ENCODE measurements around the gene TEX22. TPM values are rescaled to one million over a fixed set of nuclear protein-coding genes. Genes with fewer than 3 reads are reported as not detected.

The TEX22 gene
- total RNA-seq, 1 donor from 2014 or later: not detected

- intact Hi-C loops (cut with DNase I): no loop called here
- no peak overlapping the region for H3K4me3 ChIP-seq
- H3K9me3 ChIP-seq: no peaks in the 10 kb centered on the region
- H3K27me3 ChIP-seq: no peaks in the 10 kb centered on the region
- H3K36me3 ChIP-seq: peaks cover 62 to 68% of the 10 kb centered on the region in 2 donors
- TF ChIP-seq CTCF (IDR thresholded peaks at IDR 0.05): no peak
- no peak overlapping the region for H3K27ac ChIP-seq
- no peaks in the 10 kb centered on the region for H3K4me1 ChIP-seq
- DNase-seq (ENCODE audit: low spot score in 2 of 2): no peak
Observed at GRCh38 chr14:105460116-105460515, 61.8 kb downstream of the TEX22 start.

GRCh38 chr14:105460616-105461015 is 62.3 kb downstream of the TEX22 start:
- H3K4me3 ChIP-seq: no peak overlapping the region
- no peak overlapping the region for H3K27ac ChIP-seq
- H3K4me1 ChIP-seq: no peaks in the 10 kb centered on the region
- no peaks in the 10 kb centered on the region for H3K9me3 ChIP-seq
- DNase-seq (ENCODE audit: low spot score in 2 of 2): no peak
- no peak for TF ChIP-seq CTCF (IDR thresholded peaks at IDR 0.05)
- peaks cover 60 to 68% of the 10 kb centered on the region in 2 donors for H3K36me3 ChIP-seq
- intact Hi-C loops (cut with DNase I): no loop called here
- H3K27me3 ChIP-seq: no peaks in the 10 kb centered on the region

- Histone ChIP-seq H3K4me1 (no peaks in the 10 kb centered on the region), H3K4me3 (no peak overlapping the region), H3K27me3 (no peaks in the 10 kb centered on the region), H3K9me3 (no peaks in the 10 kb centered on the region), H3K36me3 (peaks cover 54 to 63% of the 10 kb centered on the region in 2 donors), H3K27ac (no peak overlapping the region)
- intact Hi-C loops (cut with DNase I): no loop called here
- no peak for TF ChIP-seq CTCF (IDR thresholded peaks at IDR 0.05)
- no peak for DNase-seq (ENCODE audit: low spot score in 2 of 2)
Observed at GRCh38 chr14:105461903-105462302, 63.6 kb downstream of the TEX22 start.

Other genes with a start within 250 kb of the TEX22 start
- gene JAG2, start 229.8 kb upstream of the TEX22 start, total RNA-seq: 35.5 TPM
- 1.5 TPM for gene NUDT14, start 217.2 kb upstream of the TEX22 start, total RNA-seq
- 80.1 TPM for gene BTBD6, start 150.0 kb upstream of the TEX22 start, total RNA-seq
- 60.9 TPM for gene BRF1, start 97.5 kb upstream of the TEX22 start, total RNA-seq
- 153 TPM for gene PACS2, start 83.8 kb upstream of the TEX22 start, total RNA-seq
- gene MTA1, start 21.3 kb downstream of the TEX22 start, total RNA-seq: 118 TPM
- gene CRIP2, start 76.3 kb downstream of the TEX22 start, total RNA-seq: 665 TPM
- 106 TPM for gene CRIP1, start 88.3 kb downstream of the TEX22 start, total RNA-seq
- 12.7 TPM for gene TEDC1, start 92.7 kb downstream of the TEX22 start, total RNA-seq
- gene TMEM121, start 128.0 kb downstream of the TEX22 start, total RNA-seq: 34.6 TPM

All from ascending aorta (tissue), 2 donors.